ENCODE data around the gene ARHGAP11A.
A peak's percentile ranks its signal among the peaks of the same experiment; 100 is the strongest.

The ARHGAP11A gene

DNA sequence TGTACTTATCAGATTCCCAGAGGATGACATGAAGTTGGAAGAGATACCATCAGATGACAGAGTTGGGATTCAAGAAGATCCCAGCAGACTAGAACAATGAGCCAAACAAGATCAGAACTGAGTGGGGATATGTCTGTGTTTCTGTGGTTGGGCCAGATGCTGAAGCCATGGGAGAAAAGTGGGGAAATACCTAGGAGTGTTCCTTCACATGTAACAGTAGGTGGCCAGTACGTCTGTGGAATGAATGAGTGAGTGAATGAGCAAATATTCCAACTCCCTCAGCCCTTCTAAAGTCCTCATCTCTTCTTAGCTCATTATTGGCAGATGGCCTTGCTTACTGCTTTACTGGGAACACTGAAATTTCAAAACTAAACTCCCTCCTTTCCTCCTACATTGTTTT lies 70.3 kb downstream of the ARHGAP11A start:
- peak; percentile 36 for DNase-seq (ENCODE audit: low read depth, low spot score)

DNA sequence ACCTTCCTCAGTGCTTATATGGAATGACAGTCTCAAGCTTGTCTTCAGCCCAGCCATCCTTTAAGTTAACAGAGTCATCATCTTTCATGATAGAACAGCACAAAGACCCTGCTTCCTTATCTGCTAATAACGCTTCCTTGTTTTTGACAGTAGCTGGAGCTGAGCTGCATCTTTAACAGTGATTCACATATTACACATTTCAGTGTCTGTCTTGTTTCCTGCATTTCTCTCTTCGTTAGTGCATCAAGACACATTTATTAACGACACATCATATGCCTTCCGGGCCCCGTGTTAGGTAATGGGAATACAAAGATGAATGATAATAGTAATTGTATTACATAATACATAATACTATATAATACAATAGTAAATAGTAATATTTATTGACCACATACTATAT lies 72.3 kb downstream of the ARHGAP11A start:
- DNase-seq (ENCODE audit: low read depth, low spot score), result no peak

DNA sequence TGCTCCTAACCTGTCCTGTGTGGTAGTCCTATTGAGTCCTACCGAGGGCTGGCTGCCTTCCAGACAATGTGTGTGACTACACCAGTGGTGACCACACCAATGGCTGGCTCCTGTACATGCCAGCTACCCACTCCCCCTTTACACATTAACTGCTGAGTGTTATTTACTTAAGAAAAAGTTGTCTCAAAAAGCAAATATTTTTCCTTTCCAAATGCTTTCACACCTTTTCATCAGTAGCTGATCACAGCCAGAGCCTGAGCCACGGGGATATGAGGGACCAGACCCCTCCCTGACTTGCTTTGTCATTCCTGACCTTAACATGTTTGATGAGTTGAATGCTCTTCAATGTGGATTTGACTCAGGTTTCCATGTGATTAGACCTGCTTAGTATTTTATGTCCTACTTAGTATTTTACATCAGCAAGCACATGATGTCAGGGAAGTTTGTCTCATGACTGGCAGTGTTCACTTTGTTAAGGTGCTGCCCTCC lies 72.9 kb downstream of the ARHGAP11A start:
- DNase-seq (ENCODE audit: low read depth, low spot score), result peak; percentile 66
